Transverse colon (tissue), 4 donors: ENCODE measurements around the gene TMEM37. TPM values are rescaled to one million over a fixed set of nuclear protein-coding genes. Genes with fewer than 3 reads are reported as not detected.

Experiments used
- DNase-seq: peaks from one replicate; pipeline ENCODE4 v3.0.0-alpha.2; 2019
- H3K27ac ChIP-seq, 4 donors: fragments of 200-600 bp; sonication (generic); 2 replicates each; pipeline ENCODE4 v1.5.1; 2016 to 2018; ENCODE audit warnings: inconsistent platforms in 4 of 4
- H3K27me3 ChIP-seq: fragments of 200-600 bp; sonication (generic); 2 replicates; pipeline ENCODE4 v1.5.1; 2017; ENCODE audit warnings: inconsistent platforms
- H3K36me3 ChIP-seq, 4 donors: fragments of 200-600 bp; sonication (generic); 2 replicates each; pipeline ENCODE4 v1.5.1; 2017 to 2019; ENCODE audit warnings: inconsistent platforms in 4 of 4
- H3K4me1 ChIP-seq, 4 donors: fragments of 200-600 bp; sonication (generic); 2 replicates each; pipeline ENCODE4 v1.5.1; 2017 to 2020; ENCODE audit warnings: inconsistent platforms in 4 of 4
- H3K4me3 ChIP-seq, 4 donors: fragments of 200-600 bp; sonication (generic); 1 replicate in 1 of 4; 2 replicates in 3 of 4; pipeline versions ENCODE4 v1.5.1 to v1.6.1; 2017 to 2019; ENCODE audit warnings: inconsistent platforms in 4 of 4
- H3K9me3 ChIP-seq, 2 donors: fragments of 200-600 bp; sonication (generic); 2 replicates each; pipeline ENCODE4 v1.5.1; 2017 to 2019; ENCODE audit warnings: inconsistent platforms in 2 of 2
- CTCF ChIP-seq, 5 experiments: fragments of 200-600 bp in 3 of 5; fragments of 450-650 bp in 2 of 5; sonication (generic) in 3 of 5; IDR thresholded peaks; 1 replicate in 2 of 5; 2 replicates in 3 of 5; pipeline ENCODE4 v1.5.1; 2016 to 2017; ENCODE audit warnings: antibody characterized with exemption in 5 of 5, inconsistent platforms in 3 of 5, mild to moderate bottlenecking in 2 of 5, moderate library complexity in 1 of 5
- EP300 ChIP-seq: sonication (generic); formaldehyde crosslinking; IDR thresholded peaks from one replicate; pipeline ENCODE4 v1.6.1; 2017; ENCODE audit warnings: antibody characterized with exemption, low read depth
- POLR2A ChIP-seq: fragments of 450-650 bp; IDR thresholded peaks from one replicate; pipeline ENCODE4 v1.6.1; 2016; ENCODE audit warnings: antibody characterized with exemption, mild to moderate bottlenecking, moderate library complexity
- POLR2AphosphoS5 ChIP-seq, 3 donors: sonication (generic); formaldehyde crosslinking; IDR thresholded peaks; one replicate each; pipeline ENCODE4 v1.6.1; 2016; ENCODE audit warnings: antibody characterized with exemption in 3 of 3
- WGBS, 2 donors: methylation state at CpG; one replicate each; pipeline ENCODE4 v1.1.5; 2018; ENCODE audit warnings: low coverage in 1 of 2; 5-methylcytosine and 5-hydroxymethylcytosine counted together
- in situ Hi-C, 4 donors: fragments of 200-750 bp; cut with MboI; loops; one replicate each; pipeline versions ENCODE4 v1.15.0 to v1.15.1; 2017; ENCODE audit warnings: low sequenced_read_pairs in 3 of 4, low pct_ligation_motif_present in 1 of 4, low pct_unique_long_range_greater_than_20kb in 1 of 4
- intact Hi-C: fragments of 100-400 bp; cut with DNase I; formaldehyde crosslinking; loops from one replicate; pipeline ENCODE4 v1.15.1; 2023; ENCODE audit warnings: low total_unique reads
- total RNA-seq, 4 donors: library from RNA; depleted of rRNA; stranded (reverse); fragments of >200 nt; gene quantifications; one replicate each; pipeline ENCODE4 v1.1.0, GENCODE V29; 2016

The TMEM37 gene
- total RNA-seq, 4 donors from 2014 or later: 18.7 to 210 (median 157) TPM

GRCh38 chr2:119419803-119420508, 11.7 kb upstream of the TMEM37 start:
- intact Hi-C loops: no loop called here
- no peak for TF ChIP-seq POLR2A
- TF ChIP-seq CTCF (IDR thresholded peaks at IDR 0.05): no peak
- no peak for TF ChIP-seq POLR2AphosphoS5 (IDR thresholded peaks at IDR 0.05)
- no peak for TF ChIP-seq EP300
- Histone ChIP-seq H3K27ac (peak overlapping the region in 3 of 4 donors; percentile 26 to 48 (median 45)), H3K4me3 (no peak overlapping the region), H3K4me1 (peaks cover 0 to 59% (median 13%) of the 10 kb centered on the region in 4 donors), H3K27me3 (no peaks in the 10 kb centered on the region), H3K9me3 (no peaks in the 10 kb centered on the region), H3K36me3 (no peaks in the 10 kb centered on the region)
- DNase-seq: no peak
- in situ Hi-C loops: loop anchor here in 1 of 4 donors (25.0 kb wide), 1 partner anchor 242 kb away; no protein-coding TSS in a partner anchor
- WGBS, 2 donors: 62% methylated on average over 1 of the region's 1 CpG; no CpG with 5 or more reads in 1 of the 2 donors

- intact Hi-C loops: no loop called here
Observed at GRCh38 chr2:119421304-119421703, 10.3 kb upstream of the TMEM37 start.

GRCh38 chr2:119421741-119422140, 9.9 kb upstream of the TMEM37 start:
- intact Hi-C loops: no loop called here
- TF ChIP-seq EP300 (no peak), POLR2AphosphoS5 (IDR thresholded peaks at IDR 0.05) (no peak), CTCF (IDR thresholded peaks at IDR 0.05) (no peak), POLR2A (no peak)
- peak overlapping the region in 3 of 4 donors; percentile 26 to 48 (median 31) for H3K27ac ChIP-seq

More at GRCh38 chr2:119421304-119421703, 10.3 kb upstream of the TMEM37 start:
- Histone ChIP-seq H3K4me3 (no peak overlapping the region), H3K4me1 (peaks cover 0 to 71% (median 19%) of the 10 kb centered on the region in 4 donors), H3K36me3 (no peaks in the 10 kb centered on the region), H3K27me3 (no peaks in the 10 kb centered on the region), H3K9me3 (no peaks in the 10 kb centered on the region), H3K27ac (peak overlapping the region in 3 of 4 donors; percentile 7 to 48 (median 26))
- TF ChIP-seq POLR2AphosphoS5 (IDR thresholded peaks at IDR 0.05) (no peak), CTCF (IDR thresholded peaks at IDR 0.05) (no peak)
- no peak for DNase-seq
- WGBS, 2 donors: 86 to 93% methylated on average over 1 of the region's 1 CpG
- in situ Hi-C loops: loop anchor here in 1 of 4 donors (25.0 kb wide), 1 partner anchor 241 kb away; no protein-coding TSS in a partner anchor

GRCh38 chr2:119422360-119423107, 9.1 kb upstream of the TMEM37 start:
- no peaks in the 10 kb centered on the region for H3K27me3 ChIP-seq
- H3K4me3 ChIP-seq: no peak overlapping the region
- TF ChIP-seq POLR2AphosphoS5 (IDR thresholded peaks at IDR 0.05): no peak
- TF ChIP-seq POLR2A: no peak
- no peak for TF ChIP-seq EP300
- no peak for TF ChIP-seq CTCF (IDR thresholded peaks at IDR 0.05)
- no peaks in the 10 kb centered on the region for H3K9me3 ChIP-seq
- 69 to 71% methylated on average over 6 to 7 of the region's 7 CpGs for WGBS, 2 donors
- H3K27ac ChIP-seq: peak overlapping the region in 2 of 4 donors; percentile 9 to 31
- intact Hi-C loops: no loop called here
- H3K4me1 ChIP-seq: peaks cover 0 to 83% (median 30%) of the 10 kb centered on the region in 4 donors
- no peak for DNase-seq
- in situ Hi-C loops: loop anchor here in 1 of 4 donors (25.0 kb wide), 1 partner anchor 240 kb away; no protein-coding TSS in a partner anchor
- H3K36me3 ChIP-seq: no peaks in the 10 kb centered on the region

More at GRCh38 chr2:119421741-119422140, 9.9 kb upstream of the TMEM37 start:
- Histone ChIP-seq H3K27me3 (no peaks in the 10 kb centered on the region), H3K4me3 (no peak overlapping the region), H3K9me3 (no peaks in the 10 kb centered on the region), H3K4me1 (peaks cover 0 to 75% (median 23%) of the 10 kb centered on the region in 4 donors), H3K36me3 (no peaks in the 10 kb centered on the region)
- no peak for DNase-seq
- in situ Hi-C loops: loop anchor here in 1 of 4 donors (25.0 kb wide), 1 partner anchor 241 kb away; no protein-coding TSS in a partner anchor
